Loucy (cell line): ENCODE data around the gene PREX1.

Experiments
- H2AFZ ChIP-seq: fragments of 200-600 bp; sonication (generic); 2 replicates; pipeline ENCODE4 v1.6.0; 2016; ENCODE audit warnings: antibody characterized with exemption, mild to moderate bottlenecking, low read length, moderate library complexity
- H3F3A ChIP-seq: fragments of 200-600 bp; 2 replicates; pipeline ENCODE4 v1.6.0; 2016; ENCODE audit warnings: antibody characterized with exemption, low read depth, mild to moderate bottlenecking
- H3K27me3 ChIP-seq: fragments of 200-600 bp; sonication (generic); 2 replicates; pipeline ENCODE4 v1.6.1; 2014; ENCODE audit warnings: low read length, mild to moderate bottlenecking; ENCODE audit not compliant: insufficient read depth, poor library complexity, severe bottlenecking
- H3K36me3 ChIP-seq: fragments of 200-600 bp; sonication (generic); 2 replicates; pipeline ENCODE4 v1.6.1; 2016; ENCODE audit warnings: low read length; ENCODE audit not compliant: insufficient read depth
- H3K4me1 ChIP-seq: fragments of 200-600 bp; sonication (generic); 2 replicates; pipeline ENCODE4 v1.5.1; 2014; ENCODE audit warnings: low read length, mild to moderate bottlenecking; ENCODE audit not compliant: insufficient read depth, poor library complexity, severe bottlenecking
- H3K4me2 ChIP-seq: fragments of 200-600 bp; sonication (generic); 2 replicates; pipeline ENCODE4 v1.6.0; 2014; ENCODE audit warnings: antibody characterized with exemption, low read length, low read depth, mild to moderate bottlenecking; ENCODE audit not compliant: poor library complexity, severe bottlenecking
- H3K4me3 ChIP-seq: fragments of 200-600 bp; sonication (generic); 2 replicates; pipeline ENCODE4 v1.5.1; 2014; ENCODE audit warnings: low read length, mild to moderate bottlenecking, mixed read lengths; ENCODE audit not compliant: poor library complexity, severe bottlenecking
- H3K79me2 ChIP-seq: fragments of 200-600 bp; sonication (generic); 2 replicates; pipeline ENCODE4 v1.6.1; 2014; ENCODE audit warnings: low read length; ENCODE audit not compliant: insufficient read depth
- H3K9ac ChIP-seq: fragments of 200-600 bp; sonication (generic); 2 replicates; pipeline ENCODE4 v1.6.0; 2014; ENCODE audit warnings: mild to moderate bottlenecking, low read depth, low read length, moderate library complexity; ENCODE audit not compliant: poor library complexity, severe bottlenecking
- H3K9me2 ChIP-seq: fragments of 200-600 bp; sonication (generic); replicated peaks from 2 replicates; pipeline ENCODE4 v1.6.1; 2016; ENCODE audit warnings: low read depth, low read length, mixed read lengths
- H3K9me3 ChIP-seq: fragments of 200-600 bp; sonication (generic); 2 replicates; pipeline ENCODE4 v1.6.1; 2014; ENCODE audit warnings: mild to moderate bottlenecking, antibody characterized with exemption, low read length, low read depth; ENCODE audit not compliant: insufficient read depth
- H4K20me1 ChIP-seq: fragments of 200-600 bp; sonication (generic); 2 replicates; pipeline ENCODE4 v1.6.0; 2014; ENCODE audit warnings: antibody characterized with exemption, low read length, mild to moderate bottlenecking; ENCODE audit not compliant: insufficient read depth, poor library complexity, severe bottlenecking
- EZH2phosphoT487 ChIP-seq: fragments of 200-600 bp; IDR thresholded peaks from 2 replicates; pipeline ENCODE4 v1.6.1; 2018; ENCODE audit warnings: antibody characterized with exemption, mild to moderate bottlenecking, moderate library complexity, borderline replicate concordance
- TF ChIP-seq, protein P1 (sequence below): fragments of 200-600 bp; sonication (generic); conservative IDR thresholded peaks from 2 replicates; pipeline ENCODE4 v1.5.1; 2014; ENCODE audit warnings: mild to moderate bottlenecking, antibody characterized with exemption, low read length

Gene PREX1

GRCh38 chr20:48618052-48618451 is 209.7 kb downstream of the PREX1 start:
- H3K79me2 ChIP-seq: no peaks in the 10 kb centered on the region
- no peaks in the 10 kb centered on the region for H4K20me1 ChIP-seq
- H3K4me1 ChIP-seq: peaks cover 6% of the 10 kb centered on the region
- no peaks in the 10 kb centered on the region for H3K9me3 ChIP-seq
- H3F3A ChIP-seq: no peaks in the 10 kb centered on the region
- no peak for TF ChIP-seq EZH2phosphoT487
- TF ChIP-seq, protein P1, sequence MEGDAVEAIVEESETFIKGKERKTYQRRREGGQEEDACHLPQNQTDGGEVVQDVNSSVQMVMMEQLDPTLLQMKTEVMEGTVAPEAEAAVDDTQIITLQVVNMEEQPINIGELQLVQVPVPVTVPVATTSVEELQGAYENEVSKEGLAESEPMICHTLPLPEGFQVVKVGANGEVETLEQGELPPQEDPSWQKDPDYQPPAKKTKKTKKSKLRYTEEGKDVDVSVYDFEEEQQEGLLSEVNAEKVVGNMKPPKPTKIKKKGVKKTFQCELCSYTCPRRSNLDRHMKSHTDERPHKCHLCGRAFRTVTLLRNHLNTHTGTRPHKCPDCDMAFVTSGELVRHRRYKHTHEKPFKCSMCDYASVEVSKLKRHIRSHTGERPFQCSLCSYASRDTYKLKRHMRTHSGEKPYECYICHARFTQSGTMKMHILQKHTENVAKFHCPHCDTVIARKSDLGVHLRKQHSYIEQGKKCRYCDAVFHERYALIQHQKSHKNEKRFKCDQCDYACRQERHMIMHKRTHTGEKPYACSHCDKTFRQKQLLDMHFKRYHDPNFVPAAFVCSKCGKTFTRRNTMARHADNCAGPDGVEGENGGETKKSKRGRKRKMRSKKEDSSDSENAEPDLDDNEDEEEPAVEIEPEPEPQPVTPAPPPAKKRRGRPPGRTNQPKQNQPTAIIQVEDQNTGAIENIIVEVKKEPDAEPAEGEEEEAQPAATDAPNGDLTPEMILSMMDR: no peak
- no peak overlapping the region for H3K4me2 ChIP-seq
- no peaks in the 10 kb centered on the region for H3K36me3 ChIP-seq
- H3K27me3 ChIP-seq: no peaks in the 10 kb centered on the region
- H2AFZ ChIP-seq: no peak overlapping the region
- no peaks in the 10 kb centered on the region for H3K9me2 ChIP-seq
- H3K4me3 ChIP-seq: no peak overlapping the region
- H3K9ac ChIP-seq: no peak overlapping the region

GRCh38 chr20:48617481-48617880 is 210.3 kb downstream of the PREX1 start:
- Histone ChIP-seq H4K20me1 (no peaks in the 10 kb centered on the region), H3K9ac (no peak overlapping the region), H3K4me1 (peaks cover 6% of the 10 kb centered on the region), H3K27me3 (no peaks in the 10 kb centered on the region), H3K9me2 (no peaks in the 10 kb centered on the region), H3K4me2 (no peak overlapping the region), H3F3A (no peaks in the 10 kb centered on the region), H3K79me2 (no peaks in the 10 kb centered on the region), H3K36me3 (no peaks in the 10 kb centered on the region), H3K9me3 (no peaks in the 10 kb centered on the region), H3K4me3 (no peak overlapping the region), H2AFZ (no peak overlapping the region)
- TF ChIP-seq EZH2phosphoT487: no peak
- TF ChIP-seq, protein P1: no peak

DNA sequence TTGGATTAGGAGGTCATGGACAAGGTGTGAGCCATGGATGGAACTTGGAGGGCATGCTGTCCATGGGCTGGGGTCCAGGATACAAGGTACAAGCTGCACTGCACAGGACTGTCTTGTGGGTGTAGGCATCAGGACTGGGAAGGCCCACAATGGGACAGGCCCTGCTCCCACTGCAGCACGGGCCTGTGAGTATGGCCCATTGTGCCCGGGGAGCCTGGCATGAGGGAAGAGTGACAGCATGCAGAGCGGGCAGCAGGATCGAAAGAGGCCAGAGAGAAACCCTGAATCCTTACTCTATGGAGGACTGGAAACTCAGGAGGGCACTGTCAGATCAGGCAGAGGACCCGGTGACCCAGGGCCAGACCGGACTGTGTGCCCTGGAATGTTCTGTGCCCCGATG is 211.3 kb downstream of the PREX1 start:
- Histone ChIP-seq H2AFZ (no peak overlapping the region), H3K9ac (no peak overlapping the region), H4K20me1 (no peaks in the 10 kb centered on the region), H3K79me2 (no peaks in the 10 kb centered on the region), H3F3A (no peaks in the 10 kb centered on the region), H3K4me1 (peaks cover 5% of the 10 kb centered on the region), H3K4me2 (no peak overlapping the region), H3K27me3 (no peaks in the 10 kb centered on the region), H3K9me3 (no peaks in the 10 kb centered on the region), H3K36me3 (no peaks in the 10 kb centered on the region), H3K9me2 (no peaks in the 10 kb centered on the region), H3K4me3 (no peak overlapping the region)
- TF ChIP-seq, protein P1: no peak
